HG03442 (cell line): ENCODE results near the gene TRPM8.

Source experiments
- ATAC-seq: cut with Tn5 transposase; IDR thresholded peaks from one replicate; pipeline ENCODE4 v1.9.1; 2021; ENCODE audit warnings: mild to moderate bottlenecking, moderate library complexity; ENCODE audit not compliant: unreplicated experiment

Gene TRPM8

GRCh38 chr2:233996461-233996860 lies 79.3 kb downstream of the TRPM8 start:
- no peak for ATAC-seq

GRCh38 chr2:233997707-233998106 lies 80.5 kb downstream of the TRPM8 start:
- no peak for ATAC-seq

GRCh38 chr2:233999182-233999581 lies 82.0 kb downstream of the TRPM8 start:
- ATAC-seq, result no peak

- ATAC-seq, result no peak
Observed at GRCh38 chr2:234001380-234002160, 84.4 kb downstream of the TRPM8 start.

- ATAC-seq, result no peak
Observed at GRCh38 chr2:234002281-234002680, 85.1 kb downstream of the TRPM8 start.

- no peak for ATAC-seq
Observed at GRCh38 chr2:234003972-234004617, 86.9 kb downstream of the TRPM8 start.

GRCh38 chr2:234005126-234005525 lies 88.0 kb downstream of the TRPM8 start:
- ATAC-seq, result no peak

- no peak for ATAC-seq
Observed at GRCh38 chr2:234006501-234006900, 89.3 kb downstream of the TRPM8 start.

- ATAC-seq, result no peak
Observed at GRCh38 chr2:234014427-234014826, 97.3 kb downstream of the TRPM8 start.

- ATAC-seq, result no peak
Observed at GRCh38 chr2:234015861-234016260, 98.7 kb downstream of the TRPM8 start.

GRCh38 chr2:234019896-234020295 lies 102.7 kb downstream of the TRPM8 start:
- ATAC-seq, result no peak

- no peak for ATAC-seq
Observed at GRCh38 chr2:234020332-234020731, 103.2 kb downstream of the TRPM8 start.

- no peak for ATAC-seq
Observed at GRCh38 chr2:234022424-234022823, 105.3 kb downstream of the TRPM8 start.

GRCh38 chr2:234024304-234024703 lies 107.1 kb downstream of the TRPM8 start:
- ATAC-seq, result no peak

- ATAC-seq, result no peak
Observed at GRCh38 chr2:234025466-234025865, 108.3 kb downstream of the TRPM8 start.

- ATAC-seq, result no peak
Observed at GRCh38 chr2:234025891-234026401, 108.8 kb downstream of the TRPM8 start.

GRCh38 chr2:234026693-234027254 lies 109.6 kb downstream of the TRPM8 start:
- no peak for ATAC-seq

- ATAC-seq, result no peak
Observed at GRCh38 chr2:234027641-234028040, 110.5 kb downstream of the TRPM8 start.

- no peak for ATAC-seq
Observed at GRCh38 chr2:234029150-234029733, 112.1 kb downstream of the TRPM8 start.

GRCh38 chr2:234031207-234031606 lies 114.0 kb downstream of the TRPM8 start:
- no peak for ATAC-seq

- ATAC-seq, result no peak
Observed at GRCh38 chr2:234032279-234032856, 115.2 kb downstream of the TRPM8 start.
